Measurements from ENCODE around the gene ZSWIM2.

DNA sequence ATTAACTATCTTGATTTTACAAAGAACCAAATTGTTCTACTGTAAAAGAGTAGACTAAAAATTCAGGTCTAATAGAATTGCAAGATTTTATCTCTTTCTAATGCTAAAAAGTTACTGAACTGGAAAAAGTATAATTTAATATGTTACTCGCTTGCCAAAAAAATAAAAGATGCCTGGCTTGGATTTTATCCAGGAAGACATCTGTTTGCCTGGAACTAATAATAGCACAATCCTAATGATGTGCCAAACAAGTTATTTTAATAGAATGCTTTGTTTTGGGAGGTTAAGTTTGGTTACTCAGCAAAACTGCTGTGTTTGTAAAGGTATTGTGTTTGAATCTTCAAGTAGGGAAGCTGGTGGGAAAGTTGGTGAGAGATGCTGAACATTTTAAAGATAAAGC, 19.4 kb upstream of the ZSWIM2 start:
- TF ChIP-seq, protein P1, sequence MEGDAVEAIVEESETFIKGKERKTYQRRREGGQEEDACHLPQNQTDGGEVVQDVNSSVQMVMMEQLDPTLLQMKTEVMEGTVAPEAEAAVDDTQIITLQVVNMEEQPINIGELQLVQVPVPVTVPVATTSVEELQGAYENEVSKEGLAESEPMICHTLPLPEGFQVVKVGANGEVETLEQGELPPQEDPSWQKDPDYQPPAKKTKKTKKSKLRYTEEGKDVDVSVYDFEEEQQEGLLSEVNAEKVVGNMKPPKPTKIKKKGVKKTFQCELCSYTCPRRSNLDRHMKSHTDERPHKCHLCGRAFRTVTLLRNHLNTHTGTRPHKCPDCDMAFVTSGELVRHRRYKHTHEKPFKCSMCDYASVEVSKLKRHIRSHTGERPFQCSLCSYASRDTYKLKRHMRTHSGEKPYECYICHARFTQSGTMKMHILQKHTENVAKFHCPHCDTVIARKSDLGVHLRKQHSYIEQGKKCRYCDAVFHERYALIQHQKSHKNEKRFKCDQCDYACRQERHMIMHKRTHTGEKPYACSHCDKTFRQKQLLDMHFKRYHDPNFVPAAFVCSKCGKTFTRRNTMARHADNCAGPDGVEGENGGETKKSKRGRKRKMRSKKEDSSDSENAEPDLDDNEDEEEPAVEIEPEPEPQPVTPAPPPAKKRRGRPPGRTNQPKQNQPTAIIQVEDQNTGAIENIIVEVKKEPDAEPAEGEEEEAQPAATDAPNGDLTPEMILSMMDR (IDR thresholded peaks at IDR 0.05) = no peak
- no peak for TF ChIP-seq EP300 (IDR thresholded peaks at IDR 0.05)
- TF ChIP-seq, protein P2, sequence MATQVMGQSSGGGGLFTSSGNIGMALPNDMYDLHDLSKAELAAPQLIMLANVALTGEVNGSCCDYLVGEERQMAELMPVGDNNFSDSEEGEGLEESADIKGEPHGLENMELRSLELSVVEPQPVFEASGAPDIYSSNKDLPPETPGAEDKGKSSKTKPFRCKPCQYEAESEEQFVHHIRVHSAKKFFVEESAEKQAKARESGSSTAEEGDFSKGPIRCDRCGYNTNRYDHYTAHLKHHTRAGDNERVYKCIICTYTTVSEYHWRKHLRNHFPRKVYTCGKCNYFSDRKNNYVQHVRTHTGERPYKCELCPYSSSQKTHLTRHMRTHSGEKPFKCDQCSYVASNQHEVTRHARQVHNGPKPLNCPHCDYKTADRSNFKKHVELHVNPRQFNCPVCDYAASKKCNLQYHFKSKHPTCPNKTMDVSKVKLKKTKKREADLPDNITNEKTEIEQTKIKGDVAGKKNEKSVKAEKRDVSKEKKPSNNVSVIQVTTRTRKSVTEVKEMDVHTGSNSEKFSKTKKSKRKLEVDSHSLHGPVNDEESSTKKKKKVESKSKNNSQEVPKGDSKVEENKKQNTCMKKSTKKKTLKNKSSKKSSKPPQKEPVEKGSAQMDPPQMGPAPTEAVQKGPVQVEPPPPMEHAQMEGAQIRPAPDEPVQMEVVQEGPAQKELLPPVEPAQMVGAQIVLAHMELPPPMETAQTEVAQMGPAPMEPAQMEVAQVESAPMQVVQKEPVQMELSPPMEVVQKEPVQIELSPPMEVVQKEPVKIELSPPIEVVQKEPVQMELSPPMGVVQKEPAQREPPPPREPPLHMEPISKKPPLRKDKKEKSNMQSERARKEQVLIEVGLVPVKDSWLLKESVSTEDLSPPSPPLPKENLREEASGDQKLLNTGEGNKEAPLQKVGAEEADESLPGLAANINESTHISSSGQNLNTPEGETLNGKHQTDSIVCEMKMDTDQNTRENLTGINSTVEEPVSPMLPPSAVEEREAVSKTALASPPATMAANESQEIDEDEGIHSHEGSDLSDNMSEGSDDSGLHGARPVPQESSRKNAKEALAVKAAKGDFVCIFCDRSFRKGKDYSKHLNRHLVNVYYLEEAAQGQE (IDR thresholded peaks at IDR 0.05) = no peak
- TF ChIP-seq POLR2AphosphoS2 (conservative IDR thresholded peaks at IDR 0.05; ENCODE audit: low read length) = no peak
- no peak for TF ChIP-seq HDAC2 (IDR thresholded peaks at IDR 0.05)
- no peak for TF ChIP-seq CHD2 (IDR thresholded peaks at IDR 0.05; ENCODE audit: low read length, partially characterized antibody)
- TF ChIP-seq JUNB (IDR thresholded peaks at IDR 0.05) = no peak
- TF ChIP-seq NFE2L2 (conservative IDR thresholded peaks at IDR 0.05; ENCODE audit: low read length) = no peak
- no peak for TF ChIP-seq CBX8 (IDR thresholded peaks at IDR 0.05)
- TF ChIP-seq CEBPB (IDR thresholded peaks at IDR 0.05) = no peak
- TF ChIP-seq RCOR1 (IDR thresholded peaks at IDR 0.05; ENCODE audit: low read depth, low read length) = no peak
- TF ChIP-seq, protein P3, sequence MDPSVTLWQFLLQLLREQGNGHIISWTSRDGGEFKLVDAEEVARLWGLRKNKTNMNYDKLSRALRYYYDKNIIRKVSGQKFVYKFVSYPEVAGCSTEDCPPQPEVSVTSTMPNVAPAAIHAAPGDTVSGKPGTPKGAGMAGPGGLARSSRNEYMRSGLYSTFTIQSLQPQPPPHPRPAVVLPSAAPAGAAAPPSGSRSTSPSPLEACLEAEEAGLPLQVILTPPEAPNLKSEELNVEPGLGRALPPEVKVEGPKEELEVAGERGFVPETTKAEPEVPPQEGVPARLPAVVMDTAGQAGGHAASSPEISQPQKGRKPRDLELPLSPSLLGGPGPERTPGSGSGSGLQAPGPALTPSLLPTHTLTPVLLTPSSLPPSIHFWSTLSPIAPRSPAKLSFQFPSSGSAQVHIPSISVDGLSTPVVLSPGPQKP (IDR thresholded peaks at IDR 0.05; ENCODE audit: low read depth, low read length) = no peak
- TF ChIP-seq GATA3 (IDR thresholded peaks at IDR 0.05; ENCODE audit: borderline replicate concordance) = no peak

Data from A549 (cell line).